Measurements from ENCODE around the gene FHL1. TPM values are rescaled to one million over a fixed set of nuclear protein-coding genes. Genes with fewer than 3 reads are reported as not detected.

The FHL1 gene
- total RNA-seq, 2 donors from 2014 or later = 29.1 to 61.3 TPM

DNA sequence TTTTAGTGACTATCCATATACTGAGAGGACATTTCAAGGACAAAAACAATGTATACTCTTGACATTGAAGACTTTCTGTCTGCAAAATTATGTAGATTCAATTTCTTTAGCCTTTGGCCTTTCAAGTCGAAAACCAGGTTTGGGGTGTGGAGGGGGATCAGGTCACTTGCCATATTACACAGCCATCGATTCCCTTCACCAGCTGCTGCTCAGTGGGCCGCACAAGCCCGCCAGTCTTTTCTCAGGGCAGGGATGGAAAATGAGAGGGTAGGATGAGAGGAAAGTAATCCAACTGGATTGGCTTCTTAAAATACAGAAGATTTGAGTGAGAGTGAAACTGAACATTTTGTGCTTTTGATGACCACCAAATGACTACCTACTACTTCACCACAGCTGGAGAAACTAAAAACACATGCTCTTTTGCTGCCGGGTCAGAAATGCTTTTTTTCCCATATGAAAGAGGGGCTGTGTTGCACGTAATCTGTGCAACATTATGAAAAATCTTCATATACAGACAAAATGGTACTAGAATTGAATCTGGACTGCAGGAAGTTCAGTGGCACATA is 51.4 kb downstream of the FHL1 start:
- no peak overlapping the region for H3K27ac Mint-ChIP-seq
- H3K4me3 Mint-ChIP-seq = no peak overlapping the region
- H3K27me3 Mint-ChIP-seq = no peaks in the 10 kb centered on the region
- no peak for DNase-seq
- no peak for ATAC-seq
- H3K36me3 Mint-ChIP-seq (ENCODE audit: low read depth) = no peaks in the 10 kb centered on the region
- H3K4me1 Mint-ChIP-seq = peaks cover 11% of the 10 kb centered on the region
- H3K9me3 ChIP-seq (ENCODE audit: control insufficient read depth, low read length, poor library complexity, severe bottlenecking) = no peaks in the 10 kb centered on the region

GRCh38 chrX:136199365-136199764 is 52.0 kb downstream of the FHL1 start:
- no peak for ATAC-seq
- DNase-seq = no peak
- no peak overlapping the region for H3K4me3 Mint-ChIP-seq
- no peaks in the 10 kb centered on the region for H3K36me3 Mint-ChIP-seq (ENCODE audit: low read depth)
- no peak overlapping the region for H3K27ac Mint-ChIP-seq
- no peaks in the 10 kb centered on the region for H3K27me3 Mint-ChIP-seq
- H3K9me3 ChIP-seq (ENCODE audit: control insufficient read depth, low read length, poor library complexity, severe bottlenecking) = no peaks in the 10 kb centered on the region
- peaks cover 8% of the 10 kb centered on the region for H3K4me1 Mint-ChIP-seq

DNA sequence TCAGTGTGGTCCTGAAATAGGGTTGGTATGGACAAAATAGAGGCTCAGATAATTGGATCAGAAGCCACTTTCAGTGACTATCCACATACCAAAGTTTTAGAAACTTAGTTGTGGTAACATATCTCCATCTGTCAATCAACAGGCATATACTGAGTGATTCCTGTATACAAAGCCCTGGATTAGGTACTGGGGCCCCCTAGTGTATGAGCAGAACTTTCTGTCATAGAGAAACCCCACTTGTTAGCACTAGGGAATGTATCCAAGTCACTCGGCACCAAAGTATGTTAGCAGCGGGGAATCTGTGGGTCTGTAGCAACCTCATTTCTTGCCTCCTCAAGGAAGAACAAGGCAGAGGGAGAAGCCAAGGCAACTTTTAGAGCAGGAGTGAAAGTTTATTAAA is 53.1 kb downstream of the FHL1 start:
- DNase-seq (no peak), ATAC-seq (peak; percentile 39)
- Mint-ChIP-seq H3K27ac (no peak overlapping the region), H3K36me3 (ENCODE audit: low read depth) (no peaks in the 10 kb centered on the region), H3K4me3 (no peak overlapping the region), H3K4me1 (peaks cover 15% of the 10 kb centered on the region), H3K27me3 (no peaks in the 10 kb centered on the region)
- no peaks in the 10 kb centered on the region for H3K9me3 ChIP-seq (ENCODE audit: control insufficient read depth, low read length, poor library complexity, severe bottlenecking)

DNA sequence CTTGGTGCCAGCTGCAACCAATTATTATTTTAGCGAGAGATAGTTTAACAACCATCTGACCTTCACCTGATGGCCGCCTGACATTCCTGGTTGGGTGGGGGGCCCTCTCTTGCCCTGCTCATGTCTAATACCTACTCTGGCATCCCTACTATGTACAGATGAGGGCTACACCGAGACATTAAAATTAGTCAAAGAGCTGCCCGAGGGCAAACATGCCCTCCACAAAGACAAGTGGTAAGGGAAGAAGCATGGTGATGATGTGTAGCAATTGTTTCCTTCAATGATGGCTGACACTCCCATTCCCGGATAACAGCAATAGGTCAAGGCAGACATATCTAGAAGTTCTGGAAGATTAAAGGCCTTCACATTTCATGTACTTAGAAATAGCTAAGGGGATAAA is 54.3 kb downstream of the FHL1 start:
- DNase-seq = no peak
- no peaks in the 10 kb centered on the region for H3K36me3 Mint-ChIP-seq (ENCODE audit: low read depth)
- H3K4me1 Mint-ChIP-seq = peaks cover 14% of the 10 kb centered on the region
- H3K4me3 Mint-ChIP-seq = no peak overlapping the region
- no peaks in the 10 kb centered on the region for H3K9me3 ChIP-seq (ENCODE audit: control insufficient read depth, low read length, poor library complexity, severe bottlenecking)
- peak overlapping the region; percentile 90 for H3K27ac Mint-ChIP-seq
- ATAC-seq = no peak
- no peaks in the 10 kb centered on the region for H3K27me3 Mint-ChIP-seq

DNA sequence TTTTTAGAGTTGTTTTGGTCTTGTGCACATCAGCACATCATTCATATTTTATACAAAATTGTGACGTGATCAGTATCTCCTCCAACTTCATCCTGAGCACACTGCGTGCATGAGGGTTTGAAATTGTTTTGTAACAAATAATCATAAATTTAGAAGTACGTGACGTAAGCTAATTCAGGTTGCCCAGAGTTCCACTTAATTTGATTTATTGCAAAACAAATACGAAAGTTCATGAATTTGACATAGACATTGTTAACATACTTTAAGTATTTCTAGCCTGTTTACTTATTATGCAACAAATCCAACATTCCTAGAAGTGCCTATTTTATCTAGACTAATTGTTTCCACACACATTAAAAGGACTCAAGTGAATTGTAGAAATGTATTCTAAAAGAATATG is 55.6 kb downstream of the FHL1 start:
- Mint-ChIP-seq H3K4me1 (peaks cover 14% of the 10 kb centered on the region), H3K4me3 (no peak overlapping the region), H3K27ac (peak overlapping the region; percentile 90), H3K27me3 (no peaks in the 10 kb centered on the region), H3K36me3 (ENCODE audit: low read depth) (no peaks in the 10 kb centered on the region)
- no peaks in the 10 kb centered on the region for H3K9me3 ChIP-seq (ENCODE audit: control insufficient read depth, low read length, poor library complexity, severe bottlenecking)
- DNase-seq (no peak), ATAC-seq (no peak)

DNA sequence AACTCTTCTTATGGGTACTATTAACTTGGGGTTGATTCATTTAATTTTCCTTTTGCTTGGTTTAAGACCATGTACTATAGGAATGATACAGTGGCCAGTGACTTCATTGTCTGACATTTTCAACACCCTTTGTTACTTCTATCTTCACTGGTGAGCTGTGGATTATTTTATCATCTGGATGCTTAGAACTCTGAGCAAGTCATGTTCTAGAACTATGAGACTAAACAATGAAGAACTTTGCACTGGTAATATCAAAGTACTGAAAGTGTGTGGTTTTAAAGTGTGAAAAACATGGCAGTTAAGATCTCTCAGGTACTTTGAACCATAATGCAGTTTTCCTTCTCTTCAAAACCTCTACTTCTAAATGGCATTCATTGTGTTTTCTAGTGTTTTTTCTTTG is 56.1 kb downstream of the FHL1 start:
- Mint-ChIP-seq H3K36me3 (ENCODE audit: low read depth) (no peaks in the 10 kb centered on the region), H3K27ac (peak overlapping the region; percentile 90), H3K4me1 (peaks cover 14% of the 10 kb centered on the region), H3K4me3 (no peak overlapping the region), H3K27me3 (no peaks in the 10 kb centered on the region)
- H3K9me3 ChIP-seq (ENCODE audit: control insufficient read depth, low read length, poor library complexity, severe bottlenecking) = no peaks in the 10 kb centered on the region
- no peak for DNase-seq
- peak; percentile 18 for ATAC-seq

- DNase-seq = no peak
- H3K4me1 Mint-ChIP-seq = peaks cover 14% of the 10 kb centered on the region
- H3K36me3 Mint-ChIP-seq (ENCODE audit: low read depth) = no peaks in the 10 kb centered on the region
- peak overlapping the region; percentile 90 for H3K27ac Mint-ChIP-seq
- no peaks in the 10 kb centered on the region for H3K9me3 ChIP-seq (ENCODE audit: control insufficient read depth, low read length, poor library complexity, severe bottlenecking)
- ATAC-seq = no peak
- no peaks in the 10 kb centered on the region for H3K27me3 Mint-ChIP-seq
- peak overlapping the region; percentile 36 for H3K4me3 Mint-ChIP-seq
Observed at GRCh38 chrX:136203951-136204350, 56.6 kb downstream of the FHL1 start.

DNA sequence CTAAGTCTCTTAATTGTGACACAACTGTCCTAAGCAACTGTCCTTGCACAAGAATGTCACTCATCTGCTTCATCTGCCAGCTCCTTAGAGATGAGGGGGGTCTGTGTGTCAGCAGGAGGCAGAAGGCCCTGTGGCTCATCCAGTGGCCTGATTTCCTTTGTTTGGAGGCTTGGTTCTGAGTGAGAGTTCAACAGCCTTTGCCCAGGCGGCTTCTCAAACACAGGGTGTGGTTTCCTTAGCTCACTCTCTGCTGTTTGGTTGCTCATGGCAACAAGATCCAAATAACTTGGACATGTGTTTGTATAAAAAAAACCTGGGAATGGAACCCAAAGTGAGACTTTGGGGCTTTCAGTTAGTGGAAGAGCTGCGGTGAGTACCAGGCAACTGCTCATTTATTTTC is 57.2 kb downstream of the FHL1 start:
- Mint-ChIP-seq H3K27me3 (no peaks in the 10 kb centered on the region), H3K27ac (peak overlapping the region; percentile 90), H3K36me3 (ENCODE audit: low read depth) (no peaks in the 10 kb centered on the region), H3K4me3 (peak overlapping the region; percentile 64), H3K4me1 (peaks cover 14% of the 10 kb centered on the region)
- DNase-seq = peak in 2 of 3 donors; percentile 10 to 15
- H3K9me3 ChIP-seq (ENCODE audit: control insufficient read depth, low read length, poor library complexity, severe bottlenecking) = no peaks in the 10 kb centered on the region
- ATAC-seq = peak; percentile 83

GRCh38 chrX:136205882-136206380 is 58.6 kb downstream of the FHL1 start:
- Mint-ChIP-seq H3K4me1 (peaks cover 14% of the 10 kb centered on the region), H3K27me3 (no peaks in the 10 kb centered on the region), H3K27ac (peak overlapping the region; percentile 90)

DNA sequence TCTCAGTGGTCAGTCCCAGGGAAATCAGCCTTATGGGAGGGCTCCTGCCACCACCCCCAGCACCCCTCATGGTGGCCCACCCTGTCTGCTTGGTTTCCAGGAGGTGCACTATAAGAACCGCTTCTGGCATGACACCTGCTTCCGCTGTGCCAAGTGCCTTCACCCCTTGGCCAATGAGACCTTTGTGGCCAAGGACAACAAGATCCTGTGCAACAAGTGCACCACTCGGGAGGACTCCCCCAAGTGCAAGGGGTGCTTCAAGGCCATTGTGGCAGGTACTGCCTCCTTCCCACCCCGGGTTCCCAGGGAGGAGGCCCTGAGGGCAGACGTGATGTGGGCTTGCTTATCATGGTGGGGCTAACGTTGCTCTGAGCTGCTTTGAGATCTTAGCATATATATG is 59.6 kb downstream of the FHL1 start:
- H3K9me3 ChIP-seq (ENCODE audit: control insufficient read depth, low read length, poor library complexity, severe bottlenecking) = no peaks in the 10 kb centered on the region
- Mint-ChIP-seq H3K27me3 (no peaks in the 10 kb centered on the region), H3K4me3 (no peak overlapping the region), H3K4me1 (peaks cover 14% of the 10 kb centered on the region), H3K27ac (peak overlapping the region; percentile 19), H3K36me3 (ENCODE audit: low read depth) (no peaks in the 10 kb centered on the region)
- no peak for DNase-seq
- ATAC-seq = no peak

More at GRCh38 chrX:136205882-136206380, 58.6 kb downstream of the FHL1 start:
- H3K9me3 ChIP-seq (ENCODE audit: control insufficient read depth, low read length, poor library complexity, severe bottlenecking) = no peaks in the 10 kb centered on the region
- Mint-ChIP-seq H3K4me3 (peak overlapping the region; percentile 81), H3K36me3 (ENCODE audit: low read depth) (no peaks in the 10 kb centered on the region)
- DNase-seq = no peak
- ATAC-seq = no peak

GRCh38 chrX:136207546-136207945 is 60.2 kb downstream of the FHL1 start:
- ATAC-seq = no peak
- no peaks in the 10 kb centered on the region for H3K9me3 ChIP-seq (ENCODE audit: control insufficient read depth, low read length, poor library complexity, severe bottlenecking)
- no peak overlapping the region for H3K4me3 Mint-ChIP-seq
- peaks cover 14% of the 10 kb centered on the region for H3K4me1 Mint-ChIP-seq
- no peak for DNase-seq
- no peaks in the 10 kb centered on the region for H3K36me3 Mint-ChIP-seq (ENCODE audit: low read depth)
- H3K27me3 Mint-ChIP-seq = no peaks in the 10 kb centered on the region
- peak overlapping the region; percentile 19 for H3K27ac Mint-ChIP-seq

DNA sequence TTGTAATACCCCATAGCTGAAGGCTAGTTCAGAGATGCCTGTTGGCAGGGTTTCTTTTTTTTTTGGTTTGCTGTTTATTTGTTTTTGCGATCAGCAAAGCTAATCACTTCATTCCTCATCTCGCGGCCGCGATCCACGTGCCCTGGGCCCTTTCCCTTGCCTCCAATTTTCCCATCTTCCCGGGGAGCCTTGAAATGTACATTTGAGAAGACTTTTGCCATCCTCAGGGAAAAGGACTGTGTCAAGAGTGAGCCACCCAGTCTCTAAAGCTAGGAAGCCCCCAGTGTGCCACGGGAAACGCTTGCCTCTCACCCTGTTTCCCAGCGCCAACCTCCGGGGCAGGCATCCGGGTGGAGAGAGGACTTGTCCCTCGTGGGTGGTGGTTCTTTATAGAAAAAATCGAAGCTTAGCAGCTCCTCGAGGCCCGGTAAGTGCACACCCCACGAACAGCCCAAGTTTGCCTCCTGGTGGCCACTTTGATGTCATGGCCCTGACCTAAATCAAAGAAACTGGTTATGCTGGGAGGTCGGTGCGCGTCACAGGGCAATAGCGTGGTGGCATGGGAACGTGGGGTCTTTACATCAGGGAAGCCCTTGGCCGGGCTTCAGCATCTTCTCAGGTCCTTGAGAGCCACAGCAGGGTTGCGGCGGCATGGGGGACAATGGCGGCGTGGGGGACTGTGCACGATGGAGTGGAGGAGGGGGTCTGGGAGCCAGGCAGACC is 61.8 kb downstream of the FHL1 start:
- H3K9me3 ChIP-seq (ENCODE audit: control insufficient read depth, low read length, poor library complexity, severe bottlenecking) = no peaks in the 10 kb centered on the region
- DNase-seq = peak in 2 of 3 donors; percentile 11 to 26
- Mint-ChIP-seq H3K4me1 (peaks cover 9% of the 10 kb centered on the region), H3K27ac (peak overlapping the region; percentile 32), H3K36me3 (ENCODE audit: low read depth) (no peaks in the 10 kb centered on the region), H3K4me3 (no peak overlapping the region), H3K27me3 (no peaks in the 10 kb centered on the region)
- peak; percentile 62 for ATAC-seq

- no peak for ATAC-seq
- no peak overlapping the region for H3K4me3 Mint-ChIP-seq
- H3K27me3 Mint-ChIP-seq = no peaks in the 10 kb centered on the region
- no peaks in the 10 kb centered on the region for H3K9me3 ChIP-seq (ENCODE audit: control insufficient read depth, low read length, poor library complexity, severe bottlenecking)
- H3K36me3 Mint-ChIP-seq (ENCODE audit: low read depth) = no peaks in the 10 kb centered on the region
- H3K27ac Mint-ChIP-seq = peak overlapping the region; percentile 32
- DNase-seq = no peak
- peaks cover 6% of the 10 kb centered on the region for H3K4me1 Mint-ChIP-seq
Observed at GRCh38 chrX:136209751-136210150, 62.4 kb downstream of the FHL1 start.

DNA sequence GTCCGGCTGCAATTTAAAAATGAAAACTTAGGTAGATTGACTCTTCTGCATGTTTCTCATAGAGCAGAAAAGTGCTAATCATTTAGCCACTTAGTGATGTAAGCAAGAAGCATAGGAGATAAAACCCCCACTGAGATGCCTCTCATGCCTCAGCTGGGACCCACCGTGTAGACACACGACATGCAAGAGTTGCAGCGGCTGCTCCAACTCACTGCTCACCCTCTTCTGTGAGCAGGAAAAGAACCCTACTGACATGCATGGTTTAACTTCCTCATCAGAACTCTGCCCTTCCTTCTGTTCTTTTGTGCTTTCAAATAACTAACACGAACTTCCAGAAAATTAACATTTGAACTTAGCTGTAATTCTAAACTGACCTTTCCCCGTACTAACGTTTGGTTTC is 62.9 kb downstream of the FHL1 start:
- Mint-ChIP-seq H3K4me3 (no peak overlapping the region), H3K27me3 (no peaks in the 10 kb centered on the region), H3K4me1 (peaks cover 2% of the 10 kb centered on the region), H3K27ac (no peak overlapping the region), H3K36me3 (ENCODE audit: low read depth) (no peaks in the 10 kb centered on the region)
- ATAC-seq (peak; percentile 48), DNase-seq (no peak)
- no peaks in the 10 kb centered on the region for H3K9me3 ChIP-seq (ENCODE audit: control insufficient read depth, low read length, poor library complexity, severe bottlenecking)

All from T-helper 17 cell (primary cell).